Measurements from ENCODE around the gene SNX6.

GRCh38 chr14:34668111-34668510 lies 38.2 kb upstream of the SNX6 start:
- no peak for TF ChIP-seq EZH2 (IDR thresholded peaks at IDR 0.05; ENCODE audit: borderline replicate concordance, low read depth, low read length, severe bottlenecking)
- TF ChIP-seq CTCF (IDR thresholded peaks at IDR 0.05; ENCODE audit: extremely low read depth in 1 of 2, insufficient read depth in 1 of 2, low read depth in 1 of 2, low read length in 2 of 2): no peak
- TF ChIP-seq POLR2A (IDR thresholded peaks at IDR 0.05; ENCODE audit: low read depth, low read length): no peak
- no peak for TF ChIP-seq MYC (IDR thresholded peaks at IDR 0.05; ENCODE audit: low read depth, low read length)
- TF ChIP-seq POLR2AphosphoS5 (IDR thresholded peaks at IDR 0.05; ENCODE audit: insufficient read depth, low read depth, low read length): no peak
- TF ChIP-seq MAX (IDR thresholded peaks at IDR 0.05; ENCODE audit: insufficient read depth, insufficient read length): no peak
- TF ChIP-seq JUN (IDR thresholded peaks at IDR 0.05; ENCODE audit: borderline replicate concordance, insufficient read depth, insufficient read length, low read depth): no peak

Measured in endothelial cell of umbilical vein (primary cell).